Measurements from ENCODE around the gene LRMDA. TPM values are rescaled to one million over a fixed set of nuclear protein-coding genes. Genes with fewer than 3 reads are reported as not detected.
A peak's percentile ranks its signal among the peaks of the same experiment; 100 is the strongest.

LRMDA gene
- total and polyA plus RNA-seq, 10 of the 15 experiments (the other 5 are each of a cell fraction or from before 2014, with no cell fraction given) = 0.07 to 0.54 (median 0.29) TPM; not detected in 4

- TF ChIP-seq, protein P1, sequence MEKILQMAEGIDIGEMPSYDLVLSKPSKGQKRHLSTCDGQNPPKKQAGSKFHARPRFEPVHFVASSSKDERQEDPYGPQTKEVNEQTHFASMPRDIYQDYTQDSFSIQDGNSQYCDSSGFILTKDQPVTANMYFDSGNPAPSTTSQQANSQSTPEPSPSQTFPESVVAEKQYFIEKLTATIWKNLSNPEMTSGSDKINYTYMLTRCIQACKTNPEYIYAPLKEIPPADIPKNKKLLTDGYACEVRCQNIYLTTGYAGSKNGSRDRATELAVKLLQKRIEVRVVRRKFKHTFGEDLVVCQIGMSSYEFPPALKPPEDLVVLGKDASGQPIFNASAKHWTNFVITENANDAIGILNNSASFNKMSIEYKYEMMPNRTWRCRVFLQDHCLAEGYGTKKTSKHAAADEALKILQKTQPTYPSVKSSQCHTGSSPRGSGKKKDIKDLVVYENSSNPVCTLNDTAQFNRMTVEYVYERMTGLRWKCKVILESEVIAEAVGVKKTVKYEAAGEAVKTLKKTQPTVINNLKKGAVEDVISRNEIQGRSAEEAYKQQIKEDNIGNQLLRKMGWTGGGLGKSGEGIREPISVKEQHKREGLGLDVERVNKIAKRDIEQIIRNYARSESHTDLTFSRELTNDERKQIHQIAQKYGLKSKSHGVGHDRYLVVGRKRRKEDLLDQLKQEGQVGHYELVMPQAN (conservative IDR thresholded peaks at IDR 0.05) = no peak
- TF ChIP-seq ETV6 (conservative IDR thresholded peaks at IDR 0.05 in 1 of 2, IDR thresholded peaks at IDR 0.05 in 1 of 2; ENCODE audit: borderline replicate concordance in 1 of 2, low read depth in 1 of 2) = no peak
- no peak for TF ChIP-seq NBN (IDR thresholded peaks at IDR 0.05)
- TF ChIP-seq MTA3 (IDR thresholded peaks at IDR 0.05; ENCODE audit: borderline replicate concordance, low read length) = no peak
- no peak for TF ChIP-seq ZBED1 (IDR thresholded peaks at IDR 0.05; ENCODE audit: borderline replicate concordance)
- no peak for TF ChIP-seq HDAC6 (IDR thresholded peaks at IDR 0.05; ENCODE audit: unreplicated experiment)
- TF ChIP-seq NFXL1 (IDR thresholded peaks at IDR 0.05; ENCODE audit: borderline replicate concordance) = no peak
- peak; percentile 48 to 51; a peak in 1 of 4 replicates for TF ChIP-seq IKZF2 (IDR thresholded peaks at IDR 0.05)
- no peak for TF ChIP-seq MTA2 (IDR thresholded peaks at IDR 0.05; ENCODE audit: low read depth)
- TF ChIP-seq, protein P2, sequence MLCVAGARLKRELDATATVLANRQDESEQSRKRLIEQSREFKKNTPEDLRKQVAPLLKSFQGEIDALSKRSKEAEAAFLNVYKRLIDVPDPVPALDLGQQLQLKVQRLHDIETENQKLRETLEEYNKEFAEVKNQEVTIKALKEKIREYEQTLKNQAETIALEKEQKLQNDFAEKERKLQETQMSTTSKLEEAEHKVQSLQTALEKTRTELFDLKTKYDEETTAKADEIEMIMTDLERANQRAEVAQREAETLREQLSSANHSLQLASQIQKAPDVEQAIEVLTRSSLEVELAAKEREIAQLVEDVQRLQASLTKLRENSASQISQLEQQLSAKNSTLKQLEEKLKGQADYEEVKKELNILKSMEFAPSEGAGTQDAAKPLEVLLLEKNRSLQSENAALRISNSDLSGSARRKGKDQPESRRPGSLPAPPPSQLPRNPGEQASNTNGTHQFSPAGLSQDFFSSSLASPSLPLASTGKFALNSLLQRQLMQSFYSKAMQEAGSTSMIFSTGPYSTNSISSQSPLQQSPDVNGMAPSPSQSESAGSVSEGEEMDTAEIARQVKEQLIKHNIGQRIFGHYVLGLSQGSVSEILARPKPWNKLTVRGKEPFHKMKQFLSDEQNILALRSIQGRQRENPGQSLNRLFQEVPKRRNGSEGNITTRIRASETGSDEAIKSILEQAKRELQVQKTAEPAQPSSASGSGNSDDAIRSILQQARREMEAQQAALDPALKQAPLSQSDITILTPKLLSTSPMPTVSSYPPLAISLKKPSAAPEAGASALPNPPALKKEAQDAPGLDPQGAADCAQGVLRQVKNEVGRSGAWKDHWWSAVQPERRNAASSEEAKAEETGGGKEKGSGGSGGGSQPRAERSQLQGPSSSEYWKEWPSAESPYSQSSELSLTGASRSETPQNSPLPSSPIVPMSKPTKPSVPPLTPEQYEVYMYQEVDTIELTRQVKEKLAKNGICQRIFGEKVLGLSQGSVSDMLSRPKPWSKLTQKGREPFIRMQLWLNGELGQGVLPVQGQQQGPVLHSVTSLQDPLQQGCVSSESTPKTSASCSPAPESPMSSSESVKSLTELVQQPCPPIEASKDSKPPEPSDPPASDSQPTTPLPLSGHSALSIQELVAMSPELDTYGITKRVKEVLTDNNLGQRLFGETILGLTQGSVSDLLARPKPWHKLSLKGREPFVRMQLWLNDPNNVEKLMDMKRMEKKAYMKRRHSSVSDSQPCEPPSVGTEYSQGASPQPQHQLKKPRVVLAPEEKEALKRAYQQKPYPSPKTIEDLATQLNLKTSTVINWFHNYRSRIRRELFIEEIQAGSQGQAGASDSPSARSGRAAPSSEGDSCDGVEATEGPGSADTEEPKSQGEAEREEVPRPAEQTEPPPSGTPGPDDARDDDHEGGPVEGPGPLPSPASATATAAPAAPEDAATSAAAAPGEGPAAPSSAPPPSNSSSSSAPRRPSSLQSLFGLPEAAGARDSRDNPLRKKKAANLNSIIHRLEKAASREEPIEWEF (IDR thresholded peaks at IDR 0.05; ENCODE audit: insufficient replicate concordance, low read depth, low read length) = no peak
- TF ChIP-seq, protein P3, sequence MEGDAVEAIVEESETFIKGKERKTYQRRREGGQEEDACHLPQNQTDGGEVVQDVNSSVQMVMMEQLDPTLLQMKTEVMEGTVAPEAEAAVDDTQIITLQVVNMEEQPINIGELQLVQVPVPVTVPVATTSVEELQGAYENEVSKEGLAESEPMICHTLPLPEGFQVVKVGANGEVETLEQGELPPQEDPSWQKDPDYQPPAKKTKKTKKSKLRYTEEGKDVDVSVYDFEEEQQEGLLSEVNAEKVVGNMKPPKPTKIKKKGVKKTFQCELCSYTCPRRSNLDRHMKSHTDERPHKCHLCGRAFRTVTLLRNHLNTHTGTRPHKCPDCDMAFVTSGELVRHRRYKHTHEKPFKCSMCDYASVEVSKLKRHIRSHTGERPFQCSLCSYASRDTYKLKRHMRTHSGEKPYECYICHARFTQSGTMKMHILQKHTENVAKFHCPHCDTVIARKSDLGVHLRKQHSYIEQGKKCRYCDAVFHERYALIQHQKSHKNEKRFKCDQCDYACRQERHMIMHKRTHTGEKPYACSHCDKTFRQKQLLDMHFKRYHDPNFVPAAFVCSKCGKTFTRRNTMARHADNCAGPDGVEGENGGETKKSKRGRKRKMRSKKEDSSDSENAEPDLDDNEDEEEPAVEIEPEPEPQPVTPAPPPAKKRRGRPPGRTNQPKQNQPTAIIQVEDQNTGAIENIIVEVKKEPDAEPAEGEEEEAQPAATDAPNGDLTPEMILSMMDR (IDR thresholded peaks at IDR 0.05 in 2 of 3, conservative IDR thresholded peaks at IDR 0.05 in 1 of 3; ENCODE audit: control insufficient read depth in 2 of 3, extremely low read depth in 1 of 3, insufficient read depth in 1 of 3, low read depth in 3 of 3, low read length in 3 of 3) = no peak
- TF ChIP-seq TBL1XR1 (IDR thresholded peaks at IDR 0.05; ENCODE audit: low read depth, low read length) = no peak
- no peak for TF ChIP-seq PAX8 (IDR thresholded peaks at IDR 0.05)
Measured at GRCh38 chr10:75542084-75542483, 110.7 kb downstream of the LRMDA start (continued).

All from GM12878 (cell line).